ENCODE measurements around the gene KCNH8.
"Not testable (repeated sequence)": the region's sequence is repeated elsewhere in the genome, so short reads cannot be mapped to it uniquely, and the experiment has no call there.

KCNH8 gene

GRCh38 chr3:19147905-19148767 is at the start of gene KCNH8:
Gene KCNH8, plus strand, starts transcription at chr3:19148510. Its CDS starts 210 bp downstream, at chr3:19148720.
- peak; percentile 65 for DNase-seq (ENCODE audit: low spot score)

- not testable (repeated sequence) for DNase-seq (ENCODE audit: low spot score)
These were observed 45.5 kb upstream of the KCNH8 start for GRCh38 chr3:19102654-19103290.

- DNase-seq (ENCODE audit: low spot score), result no peak
These were observed 44.8 kb upstream of the KCNH8 start for GRCh38 chr3:19103510-19103909.

GRCh38 chr3:19104459-19104858 is 43.9 kb upstream of the KCNH8 start:
- DNase-seq (ENCODE audit: low spot score), result no peak

- no peak for DNase-seq (ENCODE audit: low spot score)
These were observed 42.5 kb upstream of the KCNH8 start for GRCh38 chr3:19105826-19106225.

GRCh38 chr3:19106307-19106706 is 42.0 kb upstream of the KCNH8 start:
- DNase-seq (ENCODE audit: low spot score), result no peak

- no peak for DNase-seq (ENCODE audit: low spot score)
These were observed 40.6 kb upstream of the KCNH8 start for GRCh38 chr3:19107719-19108118.

GRCh38 chr3:19110335-19110895 is 37.9 kb upstream of the KCNH8 start:
- no peak for DNase-seq (ENCODE audit: low spot score)

- DNase-seq (ENCODE audit: low spot score), result no peak
These were observed 33.8 kb upstream of the KCNH8 start for GRCh38 chr3:19114461-19114860.

GRCh38 chr3:19116239-19116638 is 32.1 kb upstream of the KCNH8 start:
- no peak for DNase-seq (ENCODE audit: low spot score)

GRCh38 chr3:19124752-19125151 is 23.6 kb upstream of the KCNH8 start:
- no peak for DNase-seq (ENCODE audit: low spot score)

- no peak for DNase-seq (ENCODE audit: low spot score)
These were observed 8.4 kb upstream of the KCNH8 start for GRCh38 chr3:19139863-19140262.

GRCh38 chr3:19146685-19147650 is 1.3 kb upstream of the KCNH8 start:
- peak; percentile 71 for DNase-seq (ENCODE audit: low spot score)

GRCh38 chr3:19148768-19149091 is 420 bp downstream of the KCNH8 start:
- no peak for DNase-seq (ENCODE audit: low spot score)

- DNase-seq (ENCODE audit: low spot score), result peak; percentile 57
These were observed 1.1 kb downstream of the KCNH8 start for GRCh38 chr3:19149368-19149767.

GRCh38 chr3:19151171-19151570 is 2.9 kb downstream of the KCNH8 start:
- DNase-seq (ENCODE audit: low spot score), result no peak

GRCh38 chr3:19154693-19155250 is 6.5 kb downstream of the KCNH8 start:
- no peak for DNase-seq (ENCODE audit: low spot score)

GRCh38 chr3:19155375-19155774 is 7.1 kb downstream of the KCNH8 start:
- peak; percentile 56 for DNase-seq (ENCODE audit: low spot score)

- DNase-seq (ENCODE audit: low spot score), result no peak
These were observed 11.8 kb downstream of the KCNH8 start for GRCh38 chr3:19159966-19160635.

GRCh38 chr3:19165654-19166053 is 17.3 kb downstream of the KCNH8 start:
- DNase-seq (ENCODE audit: low spot score), result no peak

GRCh38 chr3:19171794-19172193 is 23.5 kb downstream of the KCNH8 start:
- DNase-seq (ENCODE audit: low spot score), result no peak

All from Ammon's horn (tissue), 1 donor.